Ureter (tissue), 1 donor: Measurements from ENCODE around the gene WNT7B. TPM values are rescaled to one million over a fixed set of nuclear protein-coding genes. Genes with fewer than 3 reads are reported as not detected.

Source experiments
- DNase-seq: peaks from one replicate; pipeline ENCODE4 v3.0.0-alpha.2; 2020; ENCODE audit warnings: low spot score
- total RNA-seq: library from RNA; stranded (reverse); gene quantifications from one replicate; pipeline ENCODE4 v1.2.4, GENCODE V29; 2023
- donor health status: DM: yes; HTN: yes; CAD: no.

Gene WNT7B
- total RNA-seq, 1 donor from 2014 or later, result 58.6 TPM

- peak; percentile 39 for DNase-seq
Observed at GRCh38 chr22:45876136-45877035, 100.6 kb downstream of the WNT7B start.

GRCh38 chr22:45872659-45873263 lies 104.2 kb downstream of the WNT7B start:
- DNase-seq, result no peak

- no peak for DNase-seq
Observed at GRCh38 chr22:45871721-45872120, 105.2 kb downstream of the WNT7B start.

Other genes with a start within 250 kb of the WNT7B start
- 29.1 TPM for gene PPARA, start 173.4 kb upstream of the WNT7B start, total RNA-seq